Tibial nerve (tissue), 4 donors: Measurements from ENCODE around the gene SNAP91.

ENCODE experiments used
- CTCF ChIP-seq, 5 experiments: fragments of 200-600 bp in 3 of 5; fragments of 450-650 bp in 2 of 5; sonication (generic) in 3 of 5; IDR thresholded peaks; one replicate each; pipeline ENCODE4 v1.5.1; 2016 to 2019; ENCODE audit warnings: antibody characterized with exemption in 5 of 5, mild to moderate bottlenecking in 3 of 5, moderate library complexity in 2 of 5
- EP300 ChIP-seq, 2 donors: sonication (generic); formaldehyde crosslinking; IDR thresholded peaks; one replicate each; pipeline ENCODE4 v1.6.1; 2017; ENCODE audit warnings: antibody characterized with exemption in 2 of 2, mild to moderate bottlenecking in 1 of 2
- POLR2A ChIP-seq, 2 donors: fragments of 450-650 bp; IDR thresholded peaks; one replicate each; pipeline ENCODE4 v1.6.1; 2017; ENCODE audit warnings: antibody characterized with exemption in 2 of 2, mild to moderate bottlenecking in 2 of 2, moderate library complexity in 2 of 2

GRCh38 chr6:83685481-83685880 is 23.4 kb downstream of the SNAP91 start:
- no peak for TF ChIP-seq POLR2A (IDR thresholded peaks at IDR 0.05)
- TF ChIP-seq CTCF (IDR thresholded peaks at IDR 0.05): no peak
- TF ChIP-seq EP300 (IDR thresholded peaks at IDR 0.05): no peak
